GM19397 (cell line): ENCODE measurements around the gene TRAPPC14.

Source experiments
- ATAC-seq: cut with Tn5 transposase; IDR thresholded peaks from one replicate; pipeline ENCODE4 v1.9.1; 2021; ENCODE audit warnings: mild to moderate bottlenecking, moderate library complexity; ENCODE audit not compliant: unreplicated experiment

TRAPPC14 gene

DNA sequence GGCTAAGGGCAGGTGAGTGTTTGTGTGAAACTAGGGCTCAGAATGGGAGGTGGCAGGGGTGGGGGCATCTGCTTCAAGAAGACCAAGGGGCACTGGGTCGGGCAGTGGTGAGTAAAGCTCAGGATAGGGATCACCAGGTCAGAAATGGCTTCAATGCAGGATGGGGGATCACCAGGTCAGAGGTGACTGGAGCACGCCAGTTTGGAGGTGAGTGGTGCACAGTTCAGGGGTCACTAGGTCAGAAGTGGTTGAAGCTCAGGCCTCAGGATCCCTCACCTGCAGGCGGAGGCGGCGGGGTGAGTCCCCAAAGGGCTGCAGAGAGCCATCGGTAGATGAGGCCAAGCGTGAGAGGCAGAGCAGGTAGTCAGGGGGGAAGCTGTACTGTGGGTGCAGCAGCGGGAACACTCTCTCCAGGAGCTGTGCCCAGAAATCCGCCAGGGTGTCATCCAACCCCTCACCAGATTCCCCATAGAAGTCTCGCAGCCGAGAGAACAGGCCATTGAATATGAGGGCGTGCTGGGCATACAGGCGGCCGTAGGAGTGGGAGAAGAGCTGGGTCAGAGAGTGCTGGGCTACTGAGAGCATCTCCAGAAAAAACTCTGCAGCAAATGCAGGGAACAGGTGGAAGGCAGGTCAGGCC, 16.9 kb upstream of the TRAPPC14 start:
- ATAC-seq: no peak

GRCh38 chr7:100174582-100174981, 16.1 kb upstream of the TRAPPC14 start:
- no peak for ATAC-seq

GRCh38 chr7:100173806-100174495, 15.4 kb upstream of the TRAPPC14 start:
- no peak for ATAC-seq

DNA sequence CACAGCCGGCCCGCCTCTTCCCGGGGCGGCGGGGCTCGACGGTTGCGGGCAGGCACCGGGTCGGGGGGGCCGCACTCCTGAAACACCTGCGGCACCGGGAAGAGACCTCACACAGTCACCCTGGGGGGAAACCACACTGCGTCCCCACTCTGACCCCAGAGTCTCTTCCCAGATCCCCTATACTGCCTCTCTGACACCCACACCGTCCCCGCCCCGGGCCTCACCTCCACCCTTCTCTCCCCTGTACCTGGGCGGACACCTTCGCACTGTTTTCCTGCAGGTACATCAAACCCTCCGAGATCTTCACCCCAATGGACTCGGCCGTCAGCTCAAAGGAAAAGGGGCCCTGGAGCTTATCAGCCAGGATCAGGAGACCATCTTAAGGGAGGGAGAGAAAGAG, 13.3 kb upstream of the TRAPPC14 start:
- ATAC-seq: no peak

GRCh38 chr7:100171087-100171681, 12.7 kb upstream of the TRAPPC14 start:
- ATAC-seq: no peak

DNA sequence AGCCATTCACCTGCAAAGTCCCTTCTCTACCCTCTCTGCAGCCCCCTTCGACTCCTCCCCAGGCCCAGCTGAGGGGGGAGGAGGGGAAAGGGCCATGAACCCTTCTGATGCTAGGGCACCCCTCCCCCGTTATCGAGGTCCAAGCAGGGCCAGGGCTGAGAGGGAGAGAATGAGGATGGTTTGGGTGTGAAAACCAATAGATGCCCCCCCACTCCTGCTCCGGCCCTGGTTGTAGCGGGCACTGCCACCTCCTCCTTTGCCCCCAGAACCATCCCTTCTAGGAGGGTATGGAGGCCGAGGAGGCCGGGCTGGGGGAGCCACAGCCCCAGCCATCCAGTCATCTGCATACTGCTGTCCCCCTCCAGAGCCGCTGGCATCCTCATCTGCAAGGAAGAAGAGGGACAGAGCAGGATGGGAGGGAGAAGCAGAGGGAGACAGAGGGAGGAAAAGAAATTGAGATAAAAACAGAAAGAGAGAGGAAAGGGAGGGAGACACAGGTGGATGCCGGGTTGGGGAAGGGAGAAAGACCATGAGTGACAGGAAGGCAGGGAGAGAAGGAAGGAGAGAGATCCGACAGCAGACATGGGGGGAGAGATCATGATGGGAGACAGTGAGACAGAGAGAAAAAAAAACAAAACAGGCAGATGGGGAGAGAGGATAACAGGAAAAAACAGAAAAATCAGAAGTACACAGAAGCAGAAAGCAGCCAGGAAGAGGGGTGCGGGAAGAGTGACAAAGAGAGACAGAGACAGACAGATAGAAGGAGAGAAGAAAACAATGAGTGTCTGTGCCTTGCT, 11.8 kb upstream of the TRAPPC14 start:
- no peak for ATAC-seq

GRCh38 chr7:100169147-100169850, 10.8 kb upstream of the TRAPPC14 start:
- no peak for ATAC-seq

DNA sequence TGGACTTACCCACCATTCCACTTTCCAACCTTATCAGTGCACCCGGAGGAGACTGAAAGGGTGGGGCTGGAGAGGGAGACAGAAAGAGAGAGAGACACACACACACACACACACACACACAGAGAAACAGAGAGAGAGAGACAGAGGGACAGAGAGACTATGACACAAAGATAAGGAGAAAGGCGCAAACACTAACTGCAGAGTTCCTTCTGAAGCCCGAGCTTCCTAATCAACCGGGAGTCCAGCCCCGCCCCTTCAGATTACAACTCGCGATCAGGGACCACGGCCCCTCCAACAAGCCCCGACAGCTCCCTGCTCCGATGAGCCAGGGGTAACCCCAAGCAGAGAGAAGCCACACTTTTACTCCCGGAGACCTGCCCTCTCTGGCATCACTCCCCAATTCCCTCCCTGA, 9.4 kb upstream of the TRAPPC14 start:
- no peak for ATAC-seq

DNA sequence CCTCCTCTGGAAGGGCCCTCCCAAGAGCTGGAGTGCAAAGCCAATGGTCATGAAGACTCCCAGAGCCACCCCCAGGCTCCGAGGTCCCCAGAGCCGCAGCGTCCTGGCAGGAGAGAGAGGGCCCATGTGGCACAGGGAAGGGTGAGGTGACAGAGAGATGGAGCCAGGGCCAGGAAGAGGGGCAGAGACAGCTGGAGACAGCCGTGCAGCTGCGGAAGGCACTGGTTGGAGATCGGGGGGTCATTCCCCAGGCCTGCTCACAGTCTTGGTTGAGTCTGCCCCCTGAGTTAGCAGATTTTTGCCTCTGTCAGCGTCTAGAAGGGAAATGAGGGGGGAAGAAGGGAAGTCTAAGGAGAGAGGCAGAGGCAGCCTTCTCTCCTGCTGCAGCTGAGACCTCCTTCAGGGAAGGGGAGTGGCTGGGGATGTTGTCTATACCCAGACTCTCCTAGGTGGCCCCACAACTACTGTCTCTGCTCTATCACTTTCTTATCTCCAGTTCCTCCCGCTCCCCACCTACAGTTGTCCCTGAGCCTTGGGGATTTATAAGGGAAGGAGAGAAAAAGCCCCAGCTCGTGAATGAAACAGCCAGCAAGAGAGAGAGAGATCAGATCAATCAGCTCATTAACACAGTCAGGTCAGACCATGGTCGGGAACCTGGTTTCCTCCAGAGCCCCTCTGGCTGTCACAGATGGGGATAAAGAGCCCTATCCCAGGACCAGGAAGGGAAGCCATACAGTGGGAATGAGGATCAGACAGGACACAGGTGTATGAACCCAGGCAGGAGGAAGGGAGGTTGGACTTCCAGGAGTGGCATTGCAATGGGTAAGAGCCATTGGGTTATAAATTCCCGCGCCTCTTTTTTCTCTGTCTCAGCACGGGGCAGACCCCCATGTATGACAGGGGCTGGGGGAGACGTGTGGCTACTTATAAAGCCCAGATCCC, 8.7 kb upstream of the TRAPPC14 start:
- no peak for ATAC-seq

GRCh38 chr7:100166317-100166940, 7.9 kb upstream of the TRAPPC14 start:
- ATAC-seq: no peak

GRCh38 chr7:100163871-100164270, 5.3 kb upstream of the TRAPPC14 start:
- no peak for ATAC-seq

DNA sequence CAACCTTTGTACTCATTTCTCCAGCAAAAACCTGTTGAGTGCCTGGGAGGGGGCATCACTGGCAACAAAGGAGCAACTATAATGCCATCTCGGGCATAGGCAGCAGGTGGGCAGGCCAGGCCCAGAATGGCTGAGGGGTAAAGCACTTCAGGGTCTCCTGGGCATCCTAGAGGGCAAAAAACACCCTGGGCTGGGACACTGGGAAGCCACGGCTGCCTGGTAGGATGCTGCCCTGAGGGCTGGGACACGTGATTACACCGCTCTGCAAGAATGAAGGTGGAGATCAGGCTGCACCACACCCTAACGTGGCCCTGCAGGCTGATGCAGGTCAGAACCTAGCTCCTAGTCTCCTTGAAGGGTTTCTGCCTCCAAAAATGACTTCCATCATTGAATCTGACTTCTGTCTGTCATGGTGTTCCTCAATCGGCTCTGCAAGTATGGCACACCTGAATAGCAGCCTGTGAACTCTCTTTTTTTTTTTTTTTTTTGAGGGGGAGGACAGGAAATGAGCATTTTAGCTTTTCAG, 4.5 kb upstream of the TRAPPC14 start:
- ATAC-seq: no peak

- no peak for ATAC-seq
Measured at GRCh38 chr7:100160067-100160466, 1.5 kb upstream of the TRAPPC14 start.

DNA sequence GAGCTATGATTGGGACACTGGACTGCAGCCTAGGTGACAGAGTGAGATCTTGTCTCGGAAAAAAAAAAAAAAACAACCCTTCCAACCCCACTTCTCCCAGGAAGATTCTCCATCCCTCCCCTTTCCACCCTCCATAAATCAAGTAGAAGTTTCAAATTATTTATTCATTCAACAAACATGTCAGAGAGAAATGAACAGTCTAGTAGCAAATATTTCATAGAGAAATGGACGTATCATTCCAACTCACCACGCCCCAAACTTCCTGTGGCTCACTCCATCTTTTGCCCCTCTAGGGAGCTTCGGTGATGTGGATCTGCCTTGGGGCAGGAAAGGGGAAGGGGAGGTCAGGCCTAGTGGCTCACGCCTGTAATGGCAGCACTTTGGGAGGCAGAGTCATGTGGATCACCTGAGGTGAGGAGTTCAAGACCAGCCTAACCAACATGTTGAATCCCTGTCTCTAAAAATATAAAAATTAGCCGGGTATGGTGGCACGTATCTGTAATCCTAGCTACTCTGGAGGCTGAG, 638 bp upstream of the TRAPPC14 start:
- ATAC-seq: no peak

GRCh38 chr7:100157334-100158228, 942 bp downstream of the TRAPPC14 start:
- ATAC-seq: no peak

DNA sequence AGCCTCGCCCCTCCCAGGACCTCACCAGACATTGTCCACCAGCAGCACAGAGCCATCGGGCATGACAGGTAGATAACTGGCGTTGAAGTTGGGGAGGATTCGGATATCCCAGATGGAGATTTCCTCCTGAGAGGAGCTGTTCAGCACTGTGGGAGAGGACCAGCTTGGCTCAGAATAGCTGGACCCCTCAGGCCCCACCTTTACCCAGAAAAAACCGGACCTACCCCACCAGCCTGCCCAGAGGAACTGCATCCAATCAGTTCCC, 1.5 kb downstream of the TRAPPC14 start:
- ATAC-seq: no peak

DNA sequence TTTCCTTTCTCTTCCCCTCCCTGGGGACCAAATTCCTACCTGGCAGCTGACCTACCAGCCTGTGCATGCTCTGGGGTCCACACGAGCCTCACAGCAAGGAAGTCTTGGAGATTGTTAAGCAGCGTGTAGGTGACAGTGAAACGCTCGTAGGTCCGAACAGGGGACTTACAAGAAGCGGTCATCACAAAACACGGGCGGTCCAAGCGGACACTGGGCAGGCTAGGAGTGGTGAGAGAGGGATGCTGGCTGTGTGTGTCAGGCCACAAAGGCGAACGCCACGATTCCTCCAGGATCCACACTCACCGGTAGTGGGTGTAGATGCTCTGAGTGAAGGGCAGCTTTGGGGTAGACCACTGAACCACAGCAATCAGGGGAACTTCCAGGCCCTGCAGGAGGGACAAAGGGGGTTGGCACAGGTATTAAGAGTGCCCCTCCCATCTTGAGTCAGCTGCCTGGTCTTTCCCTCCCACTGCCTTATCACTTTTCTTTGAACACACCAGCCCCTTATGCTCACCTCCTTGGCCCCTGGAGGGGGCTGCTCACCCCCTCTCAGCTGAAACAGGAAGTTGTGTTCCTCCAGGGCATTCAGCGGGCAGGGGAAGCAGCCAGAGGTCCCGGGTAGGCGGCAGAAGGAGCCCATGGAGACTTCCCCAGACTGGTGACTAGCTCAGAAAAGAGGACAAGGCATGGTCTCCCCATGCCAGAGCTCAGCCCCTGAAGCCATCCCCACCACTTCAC, 2.0 kb downstream of the TRAPPC14 start:
- ATAC-seq: no peak
